Heart left ventricle (tissue), 16 donors: ENCODE measurements around the gene SLC39A11. TPM values are rescaled to one million over a fixed set of nuclear protein-coding genes. Genes with fewer than 3 reads are reported as not detected.
A peak's percentile ranks its signal among the peaks of the same experiment; 100 is the strongest.
"Not testable (repeated sequence)": the region's sequence is repeated elsewhere in the genome, so short reads cannot be mapped to it uniquely, and the experiment has no call there.

ENCODE experiments used
- ATAC-seq, 4 donors: fragments of 200-7000 bp; cut with Tn5 transposase; one replicate each; pipeline ENCODE4 v1.9.1; 2020 to 2022; ENCODE audit warnings: moderate library complexity in 4 of 4, mild to moderate bottlenecking in 3 of 4, moderate number of reproducible peaks in 1 of 4
- DNase-seq, 5 donors: peaks; one replicate each; pipeline ENCODE4 v3.0.0-alpha.2; 2020
- H3K27ac ChIP-seq, 12 donors: fragments of 200-600 bp; sonication (generic) in 4 of 12; one replicate each; pipeline versions ENCODE4 v1.5.0 to v1.8.0; 2016 to 2022; ENCODE audit warnings: mild to moderate bottlenecking in 2 of 12
- H3K27me3 ChIP-seq, 9 donors: fragments of 200-600 bp; sonication (generic) in 2 of 9; one replicate each; pipeline versions ENCODE4 v1.5.1 to v1.8.0; 2016 to 2022; ENCODE audit warnings: mild to moderate bottlenecking in 3 of 9
- H3K36me3 ChIP-seq, 9 donors: fragments of 200-600 bp; sonication (generic) in 2 of 9; one replicate each; pipeline versions ENCODE4 v1.5.0 to v1.8.0; 2018 to 2022; ENCODE audit warnings: mild to moderate bottlenecking in 2 of 9
- H3K4me1 ChIP-seq, 12 donors: fragments of 200-600 bp; sonication (generic) in 4 of 12; one replicate each; pipeline versions ENCODE4 v1.5.0 to v1.8.0; 2016 to 2022; ENCODE audit warnings: mild to moderate bottlenecking in 3 of 12
- H3K4me3 ChIP-seq, 12 donors: fragments of 200-600 bp; sonication (generic) in 4 of 12; one replicate each; pipeline versions ENCODE4 v1.5.0 to v1.8.0; 2017 to 2022; ENCODE audit warnings: mild to moderate bottlenecking in 9 of 12, moderate library complexity in 4 of 12
- H3K9me3 ChIP-seq, 12 donors: fragments of 200-600 bp; sonication (generic) in 4 of 12; one replicate each; pipeline versions ENCODE4 v1.5.0 to v1.8.0; 2016 to 2022; ENCODE audit warnings: mild to moderate bottlenecking in 1 of 12
- CTCF ChIP-seq, 12 donors: fragments of 200-600 bp; sonication (generic) in 4 of 12; IDR thresholded peaks; one replicate each; pipeline versions ENCODE4 v1.5.0 to v1.8.0; 2018 to 2022; ENCODE audit warnings: antibody characterized with exemption in 12 of 12, mild to moderate bottlenecking in 5 of 12
- POLR2A ChIP-seq, 2 donors: fragments of 450-650 bp; IDR thresholded peaks; one replicate each; pipeline ENCODE4 v1.6.1; 2017; ENCODE audit warnings: antibody characterized with exemption in 2 of 2, mild to moderate bottlenecking in 2 of 2, moderate library complexity in 2 of 2
- WGBS, 4 donors: extraction: QIAGEN DNeasy Blood & Tissue Kit in 2 of 4; methylation state at CpG; one replicate each; pipeline versions ENCODE4 v1.1.5 to v1.1.7; 2013 to 2018; 5-methylcytosine and 5-hydroxymethylcytosine counted together
- intact Hi-C, 10 donors: fragments of 100-400 bp; cut with DNase I; formaldehyde crosslinking; loops; one replicate each; pipeline versions ENCODE4 v1.11.1 to v1.14.2; 2022
- polyA plus RNA-seq, 2 donors: library from polyadenylated mRNA; stranded (reverse); fragments of 200-250 nt; gene quantifications; one replicate each; pipeline ENCODE4 v1.2.3, GENCODE V29; 2013
- total RNA-seq, 9 donors: library from RNA; depleted of rRNA in 2 of 9; stranded (reverse); fragments of >200 nt in 2 of 9; fragmentation: NEBNext Ultra II Directional in 3 of 9; extraction: Animal tissue kit (Norgen Biotek cat#: 25700) in 3 of 9; gene quantifications; one replicate each; pipeline versions ENCODE4 v1.1.0 to v1.2.4, GENCODE V29; 2016 to 2023
- donor health status: ischemic (EF 13 %, LVEDD 7.1; RV severe dilation, severe dysfunction).
- donor health status: healthy with polysubstance abuse.
- donor health status: DM: no; HTN: yes; CAD: no.
- donor health status: DM: no; HTN: no; CAD: no.
- donor health status: ischemic (EF 25% LVEDD 6.9; RV normal size, moderate dysfunction).
- donor health status: ischemic (EF 25% LVEDD 5.7; RV mildly dilated, moderate dysfunction).
- donor health status: healthy.
- donor health status: DM: yes; HTN: yes; CAD: no.
- donor health status: ischemic (EF 35%, LVEDD 5.7; RV mildly dilated, moderate dysfunction).
- donor health status: nonischemic (EF 11% LVEDD 7.7; RV severe dilation, severe dysfunction).
- donor health status: DM: yes; HTN: yes; CAD: no.
- donor health status: PGD.
- donor health status: ischemic (EF 29% LVEDD 5.4; RV normal size, mild dysfunction).
- donor health status: nonischemic (EF 23%, LVEDD 6.1; RV moderate dilation, normal function).

SLC39A11 gene
- total and polyA plus RNA-seq, 11 donors = 2.5 to 23.3 (median 8.4) TPM

- no peak for TF ChIP-seq CTCF (IDR thresholded peaks at IDR 0.05)
- TF ChIP-seq POLR2A (IDR thresholded peaks at IDR 0.05) = no peak
- no peak overlapping the region for H3K4me3 ChIP-seq
- H3K9me3 ChIP-seq = peaks cover 0 to 8% (median 0%) of the 10 kb centered on the region in 12 donors
- no peak for DNase-seq
- peaks cover 0 to 4% (median 0%) of the 10 kb centered on the region in 12 donors for H3K4me1 ChIP-seq
- ATAC-seq = no peak
- intact Hi-C loops = no loop called here
- H3K36me3 ChIP-seq = no peaks in the 10 kb centered on the region
- no peak overlapping the region for H3K27ac ChIP-seq
- WGBS, 4 donors = 88 to 92% (median 90%) methylated on average over 6 of the region's 6 CpGs
- peaks cover 0 to 8% (median 0%) of the 10 kb centered on the region in 9 donors for H3K27me3 ChIP-seq
These were observed 8.5 kb upstream of the SLC39A11 start for GRCh38 chr17:73101031-73101430.

- Histone ChIP-seq H3K4me3 (no peak overlapping the region), H3K4me1 (peaks cover 0 to 4% (median 0%) of the 10 kb centered on the region in 12 donors), H3K9me3 (peaks cover 0 to 8% (median 0%) of the 10 kb centered on the region in 12 donors), H3K36me3 (no peaks in the 10 kb centered on the region), H3K27ac (no peak overlapping the region), H3K27me3 (peaks cover 0 to 8% (median 0%) of the 10 kb centered on the region in 9 donors)
- intact Hi-C loops = no loop called here
- ATAC-seq = no peak
- no peak for TF ChIP-seq POLR2A (IDR thresholded peaks at IDR 0.05)
- TF ChIP-seq CTCF (IDR thresholded peaks at IDR 0.05) = no peak
- 92 to 100% (median 95%) methylated on average over 2 of the region's 2 CpGs for WGBS, 4 donors
- no peak for DNase-seq
These were observed 7.9 kb upstream of the SLC39A11 start for GRCh38 chr17:73100363-73100762.

GRCh38 chr17:73099511-73099910, 7.0 kb upstream of the SLC39A11 start:
- WGBS, 4 donors = 43 to 49% (median 46%) methylated on average over 10 of the region's 10 CpGs
- H3K27ac ChIP-seq = no peak overlapping the region
- H3K9me3 ChIP-seq = peaks cover 0 to 4% (median 0%) of the 10 kb centered on the region in 12 donors
- H3K36me3 ChIP-seq = no peaks in the 10 kb centered on the region
- H3K4me3 ChIP-seq = no peak overlapping the region
- H3K4me1 ChIP-seq = peaks cover 0 to 4% (median 0%) of the 10 kb centered on the region in 12 donors
- DNase-seq = no peak
- peak in 1 of 4 donors; percentile 20 for ATAC-seq
- peaks cover 0 to 8% (median 0%) of the 10 kb centered on the region in 9 donors for H3K27me3 ChIP-seq
- TF ChIP-seq POLR2A (IDR thresholded peaks at IDR 0.05) = no peak
- intact Hi-C loops = loop anchor here in 1 of 10 donors (10.0 kb wide), 1 partner anchor 115 kb away; no protein-coding TSS in a partner anchor

GRCh38 chr17:73098919-73099318, 6.4 kb upstream of the SLC39A11 start:
- peaks cover 0 to 4% (median 0%) of the 10 kb centered on the region in 12 donors for H3K9me3 ChIP-seq
- H3K27me3 ChIP-seq = peaks cover 0 to 8% (median 0%) of the 10 kb centered on the region in 9 donors
- DNase-seq (no peak), ATAC-seq (no peak)
- H3K4me3 ChIP-seq = no peak overlapping the region
- TF ChIP-seq CTCF (IDR thresholded peaks at IDR 0.05) (no peak), POLR2A (IDR thresholded peaks at IDR 0.05) (no peak)
- no peaks in the 10 kb centered on the region for H3K36me3 ChIP-seq
- intact Hi-C loops = loop anchor here in 1 of 10 donors (10.0 kb wide), 1 partner anchor 114 kb away; no protein-coding TSS in a partner anchor
- 45 to 52% (median 48%) methylated on average over 5 of the region's 5 CpGs for WGBS, 4 donors
- H3K27ac ChIP-seq = no peak overlapping the region
- peaks cover 0 to 4% (median 0%) of the 10 kb centered on the region in 12 donors for H3K4me1 ChIP-seq

GRCh38 chr17:73097973-73098765, 5.7 kb upstream of the SLC39A11 start:
- not testable (repeated sequence) for ATAC-seq, H3K27ac ChIP-seq, H3K27me3 ChIP-seq, H3K36me3 ChIP-seq, H3K9me3 ChIP-seq, DNase-seq, H3K4me3 ChIP-seq, H3K4me1 ChIP-seq
- WGBS, 4 donors = 77 to 87% (median 82%) methylated on average over 8 of the region's 8 CpGs
- intact Hi-C loops = loop anchor here in 1 of 10 donors (10.0 kb wide), 1 partner anchor 113 kb away; no protein-coding TSS in a partner anchor
